Liver (tissue), 9 donors: ENCODE data around the gene TLE1. TPM values are rescaled to one million over a fixed set of nuclear protein-coding genes. Genes with fewer than 3 reads are reported as not detected.

Experiments used
- DNase-seq: peaks from one replicate; pipeline ENCODE4 v3.0.0-alpha.2; 2017; ENCODE audit warnings: low spot score
- H3K27ac ChIP-seq, 2 donors: one replicate each; pipeline ENCODE4 v1.7.0; 2013; ENCODE audit warnings: inconsistent platforms in 2 of 2, low read length in 2 of 2, control low read depth in 1 of 2, low read depth in 1 of 2, mild to moderate bottlenecking in 1 of 2
- H3K27me3 ChIP-seq, 4 donors: one replicate each; pipeline versions ENCODE4 v1.6.1 to v1.7.0; 2013; ENCODE audit warnings: low read length in 3 of 4, inconsistent platforms in 1 of 4, mild to moderate bottlenecking in 1 of 4, moderate library complexity in 1 of 4; ENCODE audit not compliant: control insufficient read depth in 4 of 4, insufficient read depth in 4 of 4
- H3K36me3 ChIP-seq, 4 donors: one replicate each; pipeline versions ENCODE4 v1.6.1 to v1.7.0; 2013; ENCODE audit warnings: low read length in 3 of 4, mild to moderate bottlenecking in 3 of 4, low read depth in 1 of 4, moderate library complexity in 1 of 4; ENCODE audit not compliant: control insufficient read depth in 4 of 4, insufficient read depth in 3 of 4
- H3K4me1 ChIP-seq, 4 donors: one replicate each; pipeline versions ENCODE4 v1.6.1 to v1.7.0; 2013; ENCODE audit warnings: low read length in 3 of 4, mild to moderate bottlenecking in 3 of 4, moderate library complexity in 1 of 4; ENCODE audit not compliant: control insufficient read depth in 4 of 4, insufficient read depth in 4 of 4
- H3K4me3 ChIP-seq, 3 donors: one replicate each; pipeline versions ENCODE4 v1.6.1 to v1.7.0; 2013; ENCODE audit warnings: low read length in 3 of 3, control low read depth in 1 of 3, low read depth in 1 of 3, mild to moderate bottlenecking in 1 of 3
- H3K9ac ChIP-seq, 2 donors: one replicate each; pipeline ENCODE4 v1.7.0; 2013; ENCODE audit warnings: low read length in 2 of 2, mild to moderate bottlenecking in 2 of 2, moderate library complexity in 2 of 2, control low read depth in 1 of 2, low read depth in 1 of 2
- H3K9me3 ChIP-seq, 4 donors: one replicate each; pipeline versions ENCODE4 v1.6.1 to v1.7.0; 2013; ENCODE audit warnings: low read length in 3 of 4; ENCODE audit not compliant: control insufficient read depth in 4 of 4
- EGR1 ChIP-seq, 2 donors: IDR thresholded peaks; 2 replicates each; pipeline ENCODE4 v1.6.1; 2016 to 2018; ENCODE audit warnings: antibody characterized with exemption in 2 of 2, low read depth in 2 of 2
- FOXA1 ChIP-seq: IDR thresholded peaks from 2 replicates; pipeline ENCODE4 v1.6.1; 2016; ENCODE audit warnings: antibody characterized with exemption
- FOXA2 ChIP-seq: IDR thresholded peaks from 2 replicates; pipeline ENCODE4 v1.6.1; 2016; ENCODE audit warnings: antibody characterized with exemption
- GABPA ChIP-seq, 2 donors: IDR thresholded peaks in 1 of 2; conservative IDR thresholded peaks in 1 of 2; 2 replicates each; pipeline ENCODE4 v1.6.1; 2016; ENCODE audit warnings: antibody characterized with exemption in 2 of 2, mild to moderate bottlenecking in 1 of 2, moderate library complexity in 1 of 2
- HNF4A ChIP-seq, 2 donors: conservative IDR thresholded peaks; 2 replicates each; pipeline ENCODE4 v1.6.1; 2016; ENCODE audit warnings: antibody characterized with exemption in 2 of 2, mild to moderate bottlenecking in 2 of 2
- HNF4G ChIP-seq: IDR thresholded peaks from 2 replicates; pipeline ENCODE4 v1.6.1; 2016; ENCODE audit warnings: antibody characterized with exemption
- JUND ChIP-seq, 2 donors: IDR thresholded peaks; 2 replicates each; pipeline ENCODE4 v1.6.1; 2016; ENCODE audit warnings: antibody characterized with exemption in 2 of 2
- MAX ChIP-seq: IDR thresholded peaks from 2 replicates; pipeline ENCODE4 v1.6.1; 2016; ENCODE audit warnings: antibody characterized with exemption
- NR2F2 ChIP-seq: IDR thresholded peaks from 2 replicates; pipeline ENCODE4 v1.6.1; 2016; ENCODE audit warnings: antibody characterized with exemption
- RAD21 ChIP-seq, 2 donors: IDR thresholded peaks; 2 replicates each; pipeline ENCODE4 v1.6.1; 2016; ENCODE audit warnings: antibody characterized with exemption in 2 of 2, mild to moderate bottlenecking in 2 of 2
- REST ChIP-seq: IDR thresholded peaks from 2 replicates; pipeline ENCODE4 v1.6.1; 2016; ENCODE audit warnings: antibody characterized with exemption, mild to moderate bottlenecking
- RXRA ChIP-seq, 2 donors: IDR thresholded peaks; 2 replicates each; pipeline ENCODE4 v1.6.1; 2017 to 2018; ENCODE audit warnings: antibody characterized with exemption in 2 of 2, mild to moderate bottlenecking in 1 of 2
- SP1 ChIP-seq: IDR thresholded peaks from 2 replicates; pipeline ENCODE4 v1.6.1; 2018; ENCODE audit warnings: antibody characterized with exemption, mild to moderate bottlenecking
- TAF1 ChIP-seq: conservative IDR thresholded peaks from 2 replicates; pipeline ENCODE4 v1.6.1; 2016; ENCODE audit warnings: antibody characterized with exemption, mild to moderate bottlenecking
- YY1 ChIP-seq: IDR thresholded peaks from 2 replicates; pipeline ENCODE4 v1.6.1; 2016; ENCODE audit warnings: antibody characterized with exemption, mild to moderate bottlenecking
- WGBS: extraction: QIAGEN DNeasy Blood & Tissue Kit; methylation state at CpG from one replicate; pipeline ENCODE4 v1.1.7; 2013; 5-methylcytosine and 5-hydroxymethylcytosine counted together
- polyA plus RNA-seq, 2 donors: library from polyadenylated mRNA; stranded (reverse) in 1 of 2; unstranded in 1 of 2; fragments of 200-250 nt in 1 of 2; fragments of >200 nt in 1 of 2; fragmentation: Nextera tagmentation in 1 of 2; extraction: Ambion mirVana in 1 of 2; gene quantifications; one replicate each; pipeline versions ENCODE4 v1.2.1 to v1.2.3, GENCODE V29; 2013 to 2015
- total RNA-seq, 2 donors: library from RNA; depleted of rRNA; stranded (reverse); fragments of >200 nt; gene quantifications; one replicate each; pipeline ENCODE4 v1.2.3, GENCODE V29; 2014
- TF ChIP-seq, protein P1 (sequence below): fragments of 150-350 bp; IDR thresholded peaks from 2 replicates; pipeline ENCODE4 v1.5.1; 2017; ENCODE audit warnings: improper control_type of control experiment, low read depth, low read length; ENCODE audit not compliant: missing input control
- TF ChIP-seq, protein P2 (sequence below): IDR thresholded peaks from 2 replicates; pipeline ENCODE4 v1.6.1; 2016; ENCODE audit warnings: antibody characterized with exemption
- TF ChIP-seq, protein P3 (sequence below): IDR thresholded peaks from 2 replicates; pipeline ENCODE4 v1.6.1; 2016; ENCODE audit warnings: antibody characterized with exemption
- donor health status: healthy.
- donor health status: healthy.
- donor health status: healthy.
- donor health status: healthy.
- donor health status: healthy.

TLE1 gene
- total and polyA plus RNA-seq, 4 donors = 25.2 to 45.4 (median 25.7) TPM

GRCh38 chr9:81634915-81635516, 54.3 kb downstream of the TLE1 start:
- 41% methylated on average over 5 of the region's 5 CpGs for WGBS
- no peak overlapping the region for H3K9ac ChIP-seq
- TF ChIP-seq FOXA1 (no peak), RXRA (IDR thresholded peaks at IDR 0.05) (peak; percentile 26 to 32), HNF4A (conservative IDR thresholded peaks at IDR 0.05) (peak; percentile 87 to 94), RAD21 (IDR thresholded peaks at IDR 0.05) (peak in 1 of 2 donors; percentile 6), TAF1 (no peak), NR2F2 (no peak), HNF4G (peak; percentile 83), MAX (no peak), SP1 (peak; percentile 56), YY1 (no peak), REST (no peak), JUND (IDR thresholded peaks at IDR 0.05) (peak in 1 of 2 donors; percentile 47), FOXA2 (no peak), EGR1 (IDR thresholded peaks at IDR 0.05; ENCODE audit: low read depth in 2 of 2) (no peak), GABPA (IDR thresholded peaks at IDR 0.05 in 1 of 2, conservative IDR thresholded peaks at IDR 0.05 in 1 of 2) (no peak)
- TF ChIP-seq, protein P1, sequence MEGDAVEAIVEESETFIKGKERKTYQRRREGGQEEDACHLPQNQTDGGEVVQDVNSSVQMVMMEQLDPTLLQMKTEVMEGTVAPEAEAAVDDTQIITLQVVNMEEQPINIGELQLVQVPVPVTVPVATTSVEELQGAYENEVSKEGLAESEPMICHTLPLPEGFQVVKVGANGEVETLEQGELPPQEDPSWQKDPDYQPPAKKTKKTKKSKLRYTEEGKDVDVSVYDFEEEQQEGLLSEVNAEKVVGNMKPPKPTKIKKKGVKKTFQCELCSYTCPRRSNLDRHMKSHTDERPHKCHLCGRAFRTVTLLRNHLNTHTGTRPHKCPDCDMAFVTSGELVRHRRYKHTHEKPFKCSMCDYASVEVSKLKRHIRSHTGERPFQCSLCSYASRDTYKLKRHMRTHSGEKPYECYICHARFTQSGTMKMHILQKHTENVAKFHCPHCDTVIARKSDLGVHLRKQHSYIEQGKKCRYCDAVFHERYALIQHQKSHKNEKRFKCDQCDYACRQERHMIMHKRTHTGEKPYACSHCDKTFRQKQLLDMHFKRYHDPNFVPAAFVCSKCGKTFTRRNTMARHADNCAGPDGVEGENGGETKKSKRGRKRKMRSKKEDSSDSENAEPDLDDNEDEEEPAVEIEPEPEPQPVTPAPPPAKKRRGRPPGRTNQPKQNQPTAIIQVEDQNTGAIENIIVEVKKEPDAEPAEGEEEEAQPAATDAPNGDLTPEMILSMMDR = no peak
- TF ChIP-seq, protein P2, sequence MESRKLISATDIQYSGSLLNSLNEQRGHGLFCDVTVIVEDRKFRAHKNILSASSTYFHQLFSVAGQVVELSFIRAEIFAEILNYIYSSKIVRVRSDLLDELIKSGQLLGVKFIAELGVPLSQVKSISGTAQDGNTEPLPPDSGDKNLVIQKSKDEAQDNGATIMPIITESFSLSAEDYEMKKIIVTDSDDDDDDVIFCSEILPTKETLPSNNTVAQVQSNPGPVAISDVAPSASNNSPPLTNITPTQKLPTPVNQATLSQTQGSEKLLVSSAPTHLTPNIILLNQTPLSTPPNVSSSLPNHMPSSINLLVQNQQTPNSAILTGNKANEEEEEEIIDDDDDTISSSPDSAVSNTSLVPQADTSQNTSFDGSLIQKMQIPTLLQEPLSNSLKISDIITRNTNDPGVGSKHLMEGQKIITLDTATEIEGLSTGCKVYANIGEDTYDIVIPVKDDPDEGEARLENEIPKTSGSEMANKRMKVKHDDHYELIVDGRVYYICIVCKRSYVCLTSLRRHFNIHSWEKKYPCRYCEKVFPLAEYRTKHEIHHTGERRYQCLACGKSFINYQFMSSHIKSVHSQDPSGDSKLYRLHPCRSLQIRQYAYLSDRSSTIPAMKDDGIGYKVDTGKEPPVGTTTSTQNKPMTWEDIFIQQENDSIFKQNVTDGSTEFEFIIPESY = no peak
- TF ChIP-seq, protein P3, sequence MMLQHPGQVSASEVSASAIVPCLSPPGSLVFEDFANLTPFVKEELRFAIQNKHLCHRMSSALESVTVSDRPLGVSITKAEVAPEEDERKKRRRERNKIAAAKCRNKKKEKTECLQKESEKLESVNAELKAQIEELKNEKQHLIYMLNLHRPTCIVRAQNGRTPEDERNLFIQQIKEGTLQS = no peak

More at GRCh38 chr9:81634915-81635516, 54.3 kb downstream of the TLE1 start:
- H3K4me3 ChIP-seq = no peak overlapping the region
- H3K27ac ChIP-seq = no peak overlapping the region
- no peak for DNase-seq
- H3K27me3 ChIP-seq = no peaks in the 10 kb centered on the region
- peaks cover 2 to 13% (median 10%) of the 10 kb centered on the region in 4 donors for H3K36me3 ChIP-seq
- no peaks in the 10 kb centered on the region for H3K9me3 ChIP-seq
- peaks cover 4 to 33% (median 18%) of the 10 kb centered on the region in 4 donors for H3K4me1 ChIP-seq
